ENCODE measurements around the gene KCNMA1.

GRCh38 chr10:76887223-76888010 lies 750.2 kb downstream of the KCNMA1 start:
- TF ChIP-seq CTCF (IDR thresholded peaks at IDR 0.05 in 8 of 11, conservative IDR thresholded peaks at IDR 0.05 in 3 of 11) (no peak), POLR2AphosphoS5 (IDR thresholded peaks at IDR 0.05) (no peak)
